LNCAP (cell line): ENCODE data around the gene KLK11.

Source experiments
- TF ChIP-seq, protein P1 (sequence below): fragments of 450-650 bp; IDR thresholded peaks from 2 replicates; pipeline ENCODE4 v1.5.1; 2017; ENCODE audit warnings: mild to moderate bottlenecking

The KLK11 gene

DNA sequence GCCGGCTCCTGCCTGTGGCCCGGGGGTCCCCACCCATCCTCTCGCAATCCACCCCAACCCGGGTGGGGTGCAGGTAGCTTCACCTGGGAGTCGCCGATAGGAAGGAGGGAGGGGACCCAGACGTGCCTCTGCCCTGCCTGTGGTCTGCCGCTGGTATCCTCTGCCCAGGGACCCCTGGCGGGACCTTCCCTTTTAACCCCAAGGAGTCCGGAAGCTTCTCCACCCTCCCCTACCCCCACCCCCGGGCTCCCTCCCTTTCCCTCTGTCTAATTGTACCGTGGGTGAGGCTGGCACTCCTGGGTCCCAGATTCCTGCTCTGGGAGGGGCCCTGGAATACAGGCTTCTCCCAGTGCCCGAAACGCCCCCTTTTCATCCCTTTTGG lies 6.9 kb downstream of the KLK11 start, which contains the start of gene KLK10:
Gene KLK10, minus strand, starts transcription at position 166 of the 382 bp plus-strand sequence. CDS start 579 bp downstream, outside the sequence.
- TF ChIP-seq, protein P1, sequence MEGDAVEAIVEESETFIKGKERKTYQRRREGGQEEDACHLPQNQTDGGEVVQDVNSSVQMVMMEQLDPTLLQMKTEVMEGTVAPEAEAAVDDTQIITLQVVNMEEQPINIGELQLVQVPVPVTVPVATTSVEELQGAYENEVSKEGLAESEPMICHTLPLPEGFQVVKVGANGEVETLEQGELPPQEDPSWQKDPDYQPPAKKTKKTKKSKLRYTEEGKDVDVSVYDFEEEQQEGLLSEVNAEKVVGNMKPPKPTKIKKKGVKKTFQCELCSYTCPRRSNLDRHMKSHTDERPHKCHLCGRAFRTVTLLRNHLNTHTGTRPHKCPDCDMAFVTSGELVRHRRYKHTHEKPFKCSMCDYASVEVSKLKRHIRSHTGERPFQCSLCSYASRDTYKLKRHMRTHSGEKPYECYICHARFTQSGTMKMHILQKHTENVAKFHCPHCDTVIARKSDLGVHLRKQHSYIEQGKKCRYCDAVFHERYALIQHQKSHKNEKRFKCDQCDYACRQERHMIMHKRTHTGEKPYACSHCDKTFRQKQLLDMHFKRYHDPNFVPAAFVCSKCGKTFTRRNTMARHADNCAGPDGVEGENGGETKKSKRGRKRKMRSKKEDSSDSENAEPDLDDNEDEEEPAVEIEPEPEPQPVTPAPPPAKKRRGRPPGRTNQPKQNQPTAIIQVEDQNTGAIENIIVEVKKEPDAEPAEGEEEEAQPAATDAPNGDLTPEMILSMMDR = no peak

DNA sequence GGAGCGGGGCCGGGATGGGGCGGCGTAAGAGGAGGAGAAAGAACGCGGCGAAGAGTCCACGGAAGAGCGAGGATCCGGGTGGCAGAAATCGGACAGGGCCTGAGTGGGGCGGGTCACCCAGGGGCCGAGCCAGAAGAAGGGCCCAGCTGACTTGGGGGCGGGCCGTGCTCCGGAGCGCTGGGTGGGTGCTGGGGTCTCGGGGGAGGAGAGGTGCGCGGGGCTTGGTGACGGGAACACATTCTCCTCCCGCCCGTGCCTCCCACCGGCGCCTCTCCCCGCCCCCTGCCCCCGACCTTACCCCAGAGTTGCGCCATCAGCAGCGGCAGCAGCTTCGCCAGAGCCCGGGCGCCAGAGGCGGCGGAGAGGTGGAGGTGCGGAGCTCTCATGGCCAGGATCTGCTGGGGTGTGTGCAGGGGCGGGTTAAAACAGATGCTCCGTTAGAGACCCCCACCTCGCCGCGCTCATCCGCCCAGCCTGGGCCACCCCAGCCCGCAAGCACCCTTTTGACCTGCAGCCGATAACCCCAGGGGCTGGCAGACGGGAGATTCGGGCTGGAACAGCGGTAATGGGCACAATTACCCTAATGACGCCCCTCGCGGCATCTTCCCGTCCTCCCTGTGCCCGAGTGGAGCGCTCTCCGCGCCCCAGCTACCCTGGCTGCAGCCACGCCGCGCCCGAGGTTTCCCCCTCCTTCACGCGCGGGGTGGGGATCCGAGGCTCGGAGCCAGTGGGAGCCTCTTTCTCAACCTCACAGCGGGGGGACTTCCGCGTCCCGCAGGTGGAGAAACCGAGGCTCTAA lies 7.5 kb downstream of the KLK11 start:
- TF ChIP-seq, protein P1 = no peak

DNA sequence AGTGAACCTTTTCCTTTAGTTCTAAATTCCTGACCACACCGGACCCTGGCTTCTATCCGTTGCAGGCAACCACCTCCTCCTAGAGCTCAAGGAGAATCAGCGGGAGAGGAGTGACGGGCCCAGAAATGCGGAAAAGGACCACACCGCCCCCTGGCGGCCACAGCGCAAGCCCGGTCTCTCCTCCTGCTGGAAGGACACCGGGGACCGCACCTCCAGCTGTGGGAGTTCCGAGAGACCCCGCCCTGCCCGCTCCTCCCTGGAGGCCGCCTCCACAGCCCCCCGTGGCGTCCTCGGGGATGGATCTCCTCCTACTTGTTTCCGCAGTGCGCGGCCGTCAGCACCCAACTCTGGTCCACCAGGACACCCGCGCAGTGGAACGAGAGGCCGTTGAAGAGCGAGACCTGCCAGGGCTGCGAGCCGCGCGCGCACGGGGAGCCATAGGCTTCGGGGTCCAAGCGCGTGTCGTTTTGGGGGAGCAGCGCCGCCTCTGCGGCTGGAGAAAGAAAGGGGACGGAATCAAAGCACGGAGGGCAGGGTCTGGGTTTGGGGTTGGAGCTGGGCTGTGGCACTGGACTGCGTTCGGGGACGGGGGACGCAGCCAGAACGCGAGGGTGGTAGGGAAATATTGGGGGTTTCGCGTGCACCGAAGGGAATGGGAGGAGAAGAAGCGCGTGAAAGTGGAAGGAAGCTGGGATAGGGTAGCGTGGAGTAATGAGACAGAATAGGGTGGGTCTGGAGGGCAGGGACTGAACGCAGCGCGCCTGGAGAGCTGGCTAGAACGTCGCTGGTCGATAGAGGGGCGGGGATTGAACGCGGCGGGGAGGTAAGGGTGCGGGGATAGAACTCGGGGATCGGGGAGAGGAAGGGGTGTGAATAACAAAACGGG lies 9.4 kb downstream of the KLK11 start:
- TF ChIP-seq, protein P1 = peak; percentile 80

DNA sequence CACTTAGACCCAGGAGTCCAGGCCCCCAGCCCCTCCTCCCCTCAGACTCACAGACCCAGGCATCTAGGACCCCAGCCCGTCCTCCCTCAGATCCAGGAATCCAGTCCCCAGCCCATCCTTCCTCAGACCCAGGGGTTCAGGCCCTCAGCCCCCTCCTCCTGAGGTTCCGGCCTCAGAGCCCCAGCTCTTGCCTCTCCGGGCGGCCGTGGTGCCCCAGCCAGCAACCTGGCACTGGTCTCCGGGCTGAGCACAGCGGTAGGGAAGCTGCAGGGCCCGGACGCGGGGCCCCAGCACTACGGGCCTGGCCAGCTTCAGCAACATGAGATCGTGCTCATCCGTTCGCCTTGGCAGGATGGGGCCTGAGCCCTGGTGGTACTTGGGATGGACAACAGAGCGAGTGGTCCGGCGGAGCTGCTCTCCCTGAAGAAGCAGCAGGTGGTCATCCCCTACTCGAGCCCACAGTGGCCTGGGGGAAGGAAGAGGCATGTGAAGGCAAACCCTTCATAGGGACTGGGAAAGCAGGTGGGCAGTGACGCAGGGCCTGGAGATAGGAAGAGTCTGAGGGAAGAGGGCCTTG lies 10.6 kb downstream of the KLK11 start:
- TF ChIP-seq, protein P1 = no peak

DNA sequence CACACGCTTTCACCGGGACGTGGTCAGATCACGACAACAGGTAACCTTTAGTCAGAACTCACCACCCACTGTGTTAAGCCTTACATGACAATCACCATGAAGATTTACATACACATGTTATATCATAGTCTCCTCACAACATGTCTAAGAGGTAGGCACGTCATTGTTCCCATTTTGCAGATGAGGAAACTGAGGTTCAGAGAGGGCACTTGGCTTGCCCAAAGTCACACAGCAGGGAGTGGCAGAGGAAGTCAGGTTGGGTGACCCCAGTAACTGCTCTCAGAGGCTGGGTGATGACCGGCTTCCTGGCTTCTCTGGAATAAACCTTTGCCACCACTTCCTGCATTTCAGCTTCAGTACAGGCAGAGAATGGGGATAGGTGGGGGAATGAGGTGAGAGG lies 12.2 kb downstream of the KLK11 start:
- TF ChIP-seq, protein P1 = no peak

DNA sequence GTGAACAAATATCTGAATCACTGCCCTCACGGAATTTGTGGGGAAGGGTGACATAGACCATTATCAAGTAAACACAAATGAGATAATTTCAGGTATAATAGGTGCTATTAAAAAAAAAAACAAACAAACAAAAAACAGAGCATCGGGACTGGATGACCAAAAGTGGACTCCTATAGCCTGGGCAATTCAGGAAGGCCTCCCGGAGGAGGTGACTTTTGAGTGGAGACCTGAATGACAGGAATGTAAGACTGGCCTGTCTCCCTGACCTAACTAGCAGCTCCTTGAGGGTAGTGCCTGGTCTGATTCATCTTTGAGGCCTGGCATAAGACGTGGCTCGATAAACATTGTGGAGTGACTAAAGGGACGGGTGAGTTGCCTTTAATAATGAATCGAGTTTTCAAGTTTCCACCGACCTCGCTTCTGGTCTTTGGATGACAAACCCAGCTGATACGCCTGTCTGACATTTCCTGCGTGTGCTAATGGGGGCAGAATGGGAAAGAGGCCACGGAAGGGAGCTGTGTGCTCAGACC lies 13.7 kb downstream of the KLK11 start:
- TF ChIP-seq, protein P1 = no peak
